ENCODE measurements around the gene ACACB. TPM values are rescaled to one million over a fixed set of nuclear protein-coding genes. Genes with fewer than 3 reads are reported as not detected.

Gene ACACB
- total RNA-seq, 1 experiment from 2014 or later = 8.2 TPM

DNA sequence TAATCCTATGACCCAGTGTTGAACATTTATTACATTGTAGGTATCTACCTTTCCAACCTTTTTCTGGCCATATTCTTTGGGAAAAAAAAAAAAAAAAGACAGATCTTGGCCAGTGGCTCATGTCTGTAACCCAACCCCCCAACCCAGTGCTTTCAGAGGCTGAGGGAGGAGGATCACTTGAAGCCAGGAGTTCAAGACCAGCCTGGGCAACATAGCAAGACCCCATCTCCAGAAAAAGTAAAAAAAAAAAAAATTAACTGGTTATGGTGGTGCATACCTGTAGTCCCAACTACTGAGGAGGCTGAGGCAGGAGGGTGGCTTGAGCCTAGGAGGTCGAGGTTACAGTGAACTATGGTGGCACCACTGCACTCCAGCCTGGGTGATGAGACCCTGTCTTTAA lies 58.1 kb downstream of the ACACB start:
- ChIA-PET POLR2A (ENCODE audit: low non-redundant PET) (no interaction called here), CTCF (no interaction called here)
- no peak for DNase-seq (ENCODE audit: low spot score)
- Histone ChIP-seq H3K9me3 (ENCODE audit: low read depth, low read length, poor library complexity, severe bottlenecking) (no peaks in the 10 kb centered on the region), H3K27ac (ENCODE audit: low read depth, low read length, poor library complexity, severe bottlenecking) (no peak overlapping the region), H3K27me3 (replicated peaks; ENCODE audit: insufficient read depth, low read depth, low read length, poor library complexity) (no peaks in the 10 kb centered on the region), H3K36me3 (ENCODE audit: insufficient read depth, low read length, poor library complexity, severe bottlenecking) (no peaks in the 10 kb centered on the region), H3K4me1 (ENCODE audit: insufficient read depth, low read length, poor library complexity, severe bottlenecking) (no peaks in the 10 kb centered on the region), H3K4me3 (ENCODE audit: low read depth, low read length, poor library complexity, severe bottlenecking) (no peak overlapping the region)
- no peak for TF ChIP-seq CTCF (conservative IDR thresholded peaks at IDR 0.05; ENCODE audit: low read depth, low read length)
- TF ChIP-seq EZH2 (IDR thresholded peaks at IDR 0.05; ENCODE audit: borderline replicate concordance, low read depth, low read length, poor library complexity, severe bottlenecking) = no peak
- intact Hi-C loops (cut with micrococcal nuclease; ENCODE audit: unreplicated experiment) = no loop called here
- BruUV-seq (replicated peaks) = no TSS peak

- intact Hi-C loops (cut with micrococcal nuclease; ENCODE audit: unreplicated experiment) = no loop called here
- H3K4me1 ChIP-seq (ENCODE audit: insufficient read depth, low read length, poor library complexity, severe bottlenecking) = no peaks in the 10 kb centered on the region
- CTCF ChIA-PET = no interaction called here
These were observed 62.1 kb downstream of the ACACB start for GRCh38 chr12:109178532-109178931.

DNA sequence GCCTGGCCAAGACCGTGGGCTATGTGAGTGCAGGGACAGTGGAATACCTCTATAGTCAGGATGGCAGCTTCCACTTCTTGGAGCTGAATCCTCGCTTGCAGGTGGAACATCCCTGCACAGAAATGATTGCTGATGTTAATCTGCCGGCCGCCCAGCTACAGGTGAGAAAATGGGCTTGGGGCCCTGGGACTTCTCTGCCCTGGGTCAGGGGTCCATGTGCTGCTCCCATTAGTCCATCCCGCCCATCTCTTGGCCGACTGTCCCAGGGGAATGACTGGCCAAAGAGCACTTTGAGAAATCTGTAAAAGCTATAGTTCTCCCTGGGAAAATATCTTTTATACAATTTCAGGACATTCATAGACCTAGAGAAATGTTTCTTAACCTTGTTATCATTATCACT lies 63.5 kb downstream of the ACACB start:
- intact Hi-C loops (cut with micrococcal nuclease; ENCODE audit: unreplicated experiment) = no loop called here
- no TSS peak for BruUV-seq (replicated peaks)
- Histone ChIP-seq H3K36me3 (ENCODE audit: insufficient read depth, low read length, poor library complexity, severe bottlenecking) (no peaks in the 10 kb centered on the region), H3K4me1 (ENCODE audit: insufficient read depth, low read length, poor library complexity, severe bottlenecking) (no peaks in the 10 kb centered on the region), H3K4me3 (ENCODE audit: low read depth, low read length, poor library complexity, severe bottlenecking) (no peak overlapping the region), H3K9me3 (ENCODE audit: low read depth, low read length, poor library complexity, severe bottlenecking) (no peaks in the 10 kb centered on the region), H3K27ac (ENCODE audit: low read depth, low read length, poor library complexity, severe bottlenecking) (no peak overlapping the region), H3K27me3 (replicated peaks; ENCODE audit: insufficient read depth, low read depth, low read length, poor library complexity) (no peaks in the 10 kb centered on the region)
- ChIA-PET CTCF (no interaction called here), POLR2A (ENCODE audit: low non-redundant PET) (no interaction called here)
- no peak for TF ChIP-seq EZH2 (IDR thresholded peaks at IDR 0.05; ENCODE audit: borderline replicate concordance, low read depth, low read length, poor library complexity, severe bottlenecking)
- no peak for TF ChIP-seq CTCF (conservative IDR thresholded peaks at IDR 0.05; ENCODE audit: low read depth, low read length)
- no peak for DNase-seq (ENCODE audit: low spot score)

More at GRCh38 chr12:109178532-109178931, 62.1 kb downstream of the ACACB start:
- BruUV-seq (replicated peaks) = no TSS peak
- no peak for DNase-seq (ENCODE audit: low spot score)
- Histone ChIP-seq H3K36me3 (ENCODE audit: insufficient read depth, low read length, poor library complexity, severe bottlenecking) (no peaks in the 10 kb centered on the region), H3K27me3 (replicated peaks; ENCODE audit: insufficient read depth, low read depth, low read length, poor library complexity) (no peaks in the 10 kb centered on the region), H3K9me3 (ENCODE audit: low read depth, low read length, poor library complexity, severe bottlenecking) (no peaks in the 10 kb centered on the region), H3K27ac (ENCODE audit: low read depth, low read length, poor library complexity, severe bottlenecking) (no peak overlapping the region), H3K4me3 (ENCODE audit: low read depth, low read length, poor library complexity, severe bottlenecking) (no peak overlapping the region)
- TF ChIP-seq EZH2 (IDR thresholded peaks at IDR 0.05; ENCODE audit: borderline replicate concordance, low read depth, low read length, poor library complexity, severe bottlenecking) = no peak
- no peak for TF ChIP-seq CTCF (conservative IDR thresholded peaks at IDR 0.05; ENCODE audit: low read depth, low read length)
- POLR2A ChIA-PET (ENCODE audit: low non-redundant PET) = no interaction called here

Measured in A673 (cell line).